NCI-H1092 (cell line): ENCODE data around the gene ATP8B2.
"Not testable (repeated sequence)": the region's sequence is repeated elsewhere in the genome, so short reads cannot be mapped to it uniquely, and the experiment has no call there.

Source experiments
- DNase-seq: peaks from one replicate; lab custom pipeline; 2025; lab: John Stamatoyannopoulos, UW

Gene ATP8B2, protein sequence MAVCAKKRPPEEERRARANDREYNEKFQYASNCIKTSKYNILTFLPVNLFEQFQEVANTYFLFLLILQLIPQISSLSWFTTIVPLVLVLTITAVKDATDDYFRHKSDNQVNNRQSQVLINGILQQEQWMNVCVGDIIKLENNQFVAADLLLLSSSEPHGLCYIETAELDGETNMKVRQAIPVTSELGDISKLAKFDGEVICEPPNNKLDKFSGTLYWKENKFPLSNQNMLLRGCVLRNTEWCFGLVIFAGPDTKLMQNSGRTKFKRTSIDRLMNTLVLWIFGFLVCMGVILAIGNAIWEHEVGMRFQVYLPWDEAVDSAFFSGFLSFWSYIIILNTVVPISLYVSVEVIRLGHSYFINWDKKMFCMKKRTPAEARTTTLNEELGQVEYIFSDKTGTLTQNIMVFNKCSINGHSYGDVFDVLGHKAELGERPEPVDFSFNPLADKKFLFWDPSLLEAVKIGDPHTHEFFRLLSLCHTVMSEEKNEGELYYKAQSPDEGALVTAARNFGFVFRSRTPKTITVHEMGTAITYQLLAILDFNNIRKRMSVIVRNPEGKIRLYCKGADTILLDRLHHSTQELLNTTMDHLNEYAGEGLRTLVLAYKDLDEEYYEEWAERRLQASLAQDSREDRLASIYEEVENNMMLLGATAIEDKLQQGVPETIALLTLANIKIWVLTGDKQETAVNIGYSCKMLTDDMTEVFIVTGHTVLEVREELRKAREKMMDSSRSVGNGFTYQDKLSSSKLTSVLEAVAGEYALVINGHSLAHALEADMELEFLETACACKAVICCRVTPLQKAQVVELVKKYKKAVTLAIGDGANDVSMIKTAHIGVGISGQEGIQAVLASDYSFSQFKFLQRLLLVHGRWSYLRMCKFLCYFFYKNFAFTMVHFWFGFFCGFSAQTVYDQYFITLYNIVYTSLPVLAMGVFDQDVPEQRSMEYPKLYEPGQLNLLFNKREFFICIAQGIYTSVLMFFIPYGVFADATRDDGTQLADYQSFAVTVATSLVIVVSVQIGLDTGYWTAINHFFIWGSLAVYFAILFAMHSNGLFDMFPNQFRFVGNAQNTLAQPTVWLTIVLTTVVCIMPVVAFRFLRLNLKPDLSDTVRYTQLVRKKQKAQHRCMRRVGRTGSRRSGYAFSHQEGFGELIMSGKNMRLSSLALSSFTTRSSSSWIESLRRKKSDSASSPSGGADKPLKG

DNA sequence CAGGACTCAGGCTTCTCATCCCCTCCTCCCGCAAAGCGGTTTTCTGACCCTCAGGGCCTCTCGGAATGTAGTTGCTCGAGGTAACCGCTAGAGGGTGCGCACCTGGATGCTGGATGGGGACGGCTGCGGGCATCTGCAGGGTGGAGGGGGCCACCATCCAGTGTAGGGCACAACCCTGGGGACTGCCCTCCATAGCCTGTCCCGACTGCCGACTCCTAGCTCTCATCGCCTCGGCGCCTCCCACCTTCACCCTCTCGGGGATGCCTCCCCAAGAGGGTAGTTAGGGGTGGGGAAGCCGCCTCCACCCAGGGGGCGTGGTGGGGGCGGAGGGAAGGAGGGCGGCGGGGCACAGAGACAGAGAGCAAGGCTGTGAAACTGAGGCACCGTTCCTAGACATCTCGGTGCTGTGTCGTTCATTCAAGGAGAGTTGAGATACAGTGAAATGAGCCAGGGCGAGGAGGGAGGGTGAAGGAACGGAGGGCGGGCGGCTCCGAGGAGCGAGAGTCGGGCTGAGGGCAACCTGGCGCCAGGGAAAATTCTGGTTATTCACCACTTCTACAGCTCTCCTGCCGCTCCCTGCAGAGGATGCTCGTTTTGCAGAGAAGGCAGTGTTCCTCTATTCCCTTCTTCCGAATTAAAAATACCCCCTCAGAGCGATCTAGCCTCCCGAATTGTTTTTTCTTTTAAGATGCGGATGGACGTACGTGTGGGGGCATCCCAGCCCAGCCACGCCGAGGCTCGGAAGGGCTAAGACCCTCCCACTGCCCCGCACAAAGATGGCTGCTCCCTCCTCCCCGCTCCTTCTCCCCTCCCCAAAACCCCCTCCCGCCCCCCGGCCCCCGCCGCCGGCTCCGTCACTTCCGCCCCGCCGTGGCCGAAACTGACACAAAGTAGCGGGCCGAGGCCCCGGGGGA is at the start of gene ATP8B2:
Gene ATP8B2, plus strand, starts transcription at position 857 of the 914 bp plus-strand sequence. CDS start 2,617 bp downstream, outside the sequence.
- peak; percentile 74 for DNase-seq

DNA sequence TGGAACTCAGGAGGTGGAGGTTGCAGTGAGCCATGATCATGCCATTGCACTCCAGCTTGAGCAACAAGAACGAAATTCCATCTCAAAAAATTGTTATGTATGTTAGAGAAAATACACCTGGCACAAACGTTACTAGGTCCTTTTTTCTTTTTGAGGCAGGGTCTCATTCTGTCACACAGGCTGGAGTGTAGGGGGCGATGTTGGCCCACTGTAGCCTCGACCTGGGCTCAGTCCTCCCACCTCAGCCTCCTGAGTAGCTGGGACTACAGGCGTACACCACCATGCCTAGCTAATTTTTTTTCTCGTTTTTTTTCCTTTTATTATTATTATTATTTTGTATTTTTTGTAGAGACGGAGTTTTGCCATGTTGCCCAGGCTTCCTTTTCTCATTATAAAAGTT is 48.5 kb upstream of the ATP8B2 start:
- DNase-seq: no peak

DNA sequence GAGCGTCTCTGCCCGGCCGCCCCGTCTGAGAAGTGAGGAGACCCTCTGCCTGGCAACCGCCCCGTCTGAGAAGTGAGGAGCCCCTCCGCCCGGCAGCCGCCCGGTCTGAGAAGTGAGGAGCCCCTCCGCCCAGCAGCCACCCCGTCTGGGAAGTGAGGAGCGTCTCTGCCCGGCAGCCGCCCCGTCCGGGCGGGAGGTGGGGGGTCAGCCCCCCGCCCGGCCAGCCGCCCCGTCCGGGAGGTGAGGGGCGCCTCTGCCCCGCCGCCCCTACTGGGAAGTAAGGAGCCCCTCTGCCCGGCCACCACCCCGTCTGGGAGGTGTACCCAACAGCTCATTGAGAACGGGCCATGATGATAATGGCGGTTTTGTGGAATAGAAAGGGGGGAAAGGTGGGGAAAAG is 37.7 kb upstream of the ATP8B2 start:
- not testable (repeated sequence) for DNase-seq

DNA sequence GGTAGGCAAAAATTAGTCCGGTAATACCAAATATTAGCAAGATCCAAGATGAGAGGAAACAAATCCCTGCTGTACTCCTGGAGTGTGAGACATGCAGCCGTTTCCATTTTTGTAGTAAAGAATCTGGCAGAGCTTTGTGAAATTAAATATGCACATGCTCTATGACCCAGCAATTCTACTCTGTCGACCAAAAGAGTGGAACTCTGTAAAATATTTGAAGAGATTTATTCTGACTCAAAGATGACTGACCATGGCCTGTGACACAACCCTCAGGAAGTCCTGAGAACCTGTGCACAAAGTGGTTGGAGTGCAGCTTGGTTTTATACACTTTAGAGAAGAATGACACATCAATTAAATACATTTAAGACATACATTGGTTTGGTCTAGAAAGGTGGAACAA is 36.7 kb upstream of the ATP8B2 start:
- DNase-seq: no peak

DNA sequence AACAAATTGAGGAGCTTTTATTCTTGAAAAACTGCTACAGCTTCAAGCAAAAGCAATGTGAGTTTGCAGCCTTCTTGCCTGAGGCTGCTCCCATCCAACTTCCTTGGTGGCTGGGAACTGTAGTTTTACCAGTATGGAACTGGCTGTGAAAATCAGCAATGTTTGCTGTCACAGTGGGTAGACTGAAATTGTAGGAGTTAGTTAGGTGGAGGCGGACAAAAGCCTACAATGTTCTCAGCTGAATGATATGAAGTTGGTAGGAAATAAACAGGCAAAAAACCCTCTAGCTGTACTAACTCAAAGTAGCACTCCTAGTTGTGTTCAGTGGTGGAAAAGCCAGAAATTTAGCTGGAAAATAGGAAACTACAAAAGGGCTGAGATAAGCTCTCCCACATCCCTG is 34.4 kb upstream of the ATP8B2 start:
- DNase-seq: no peak

DNA sequence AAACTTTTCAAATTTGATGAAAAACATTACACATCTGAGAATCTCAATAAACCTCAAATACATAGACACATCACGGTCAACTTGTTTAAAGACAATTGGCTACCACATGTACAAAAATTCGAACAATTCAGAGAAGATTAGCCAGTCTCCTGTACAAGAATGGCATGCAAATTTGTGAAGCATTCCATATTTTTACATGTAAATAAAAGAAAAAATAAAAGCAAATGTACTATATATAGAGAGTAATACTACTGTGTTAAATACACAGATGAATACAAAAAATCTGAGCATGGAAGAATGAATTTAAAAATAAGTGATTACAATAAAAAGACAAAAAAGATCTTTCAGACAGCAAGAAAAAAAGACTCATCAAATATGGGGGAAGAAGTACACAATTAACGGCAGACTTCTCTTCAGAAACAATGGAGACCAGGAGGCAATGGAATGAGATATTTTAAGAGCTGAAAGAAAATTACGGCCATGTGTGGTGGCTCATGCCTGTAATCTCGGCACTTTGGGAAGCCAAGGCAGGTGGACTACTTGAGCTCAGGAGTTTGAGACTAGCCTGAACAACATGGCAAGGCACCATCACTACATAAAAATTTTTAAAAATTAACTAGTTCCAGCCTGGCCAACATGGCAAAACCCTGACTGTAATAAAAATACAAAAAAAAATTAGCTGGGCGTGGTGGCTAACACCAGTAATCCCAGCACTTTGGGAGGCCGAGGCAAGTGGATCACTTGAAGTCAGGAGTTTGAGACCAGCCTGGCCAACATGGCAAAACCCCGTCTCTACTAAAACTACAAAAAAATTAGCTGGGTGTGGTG is 29.7 kb upstream of the ATP8B2 start:
- DNase-seq: no peak

DNA sequence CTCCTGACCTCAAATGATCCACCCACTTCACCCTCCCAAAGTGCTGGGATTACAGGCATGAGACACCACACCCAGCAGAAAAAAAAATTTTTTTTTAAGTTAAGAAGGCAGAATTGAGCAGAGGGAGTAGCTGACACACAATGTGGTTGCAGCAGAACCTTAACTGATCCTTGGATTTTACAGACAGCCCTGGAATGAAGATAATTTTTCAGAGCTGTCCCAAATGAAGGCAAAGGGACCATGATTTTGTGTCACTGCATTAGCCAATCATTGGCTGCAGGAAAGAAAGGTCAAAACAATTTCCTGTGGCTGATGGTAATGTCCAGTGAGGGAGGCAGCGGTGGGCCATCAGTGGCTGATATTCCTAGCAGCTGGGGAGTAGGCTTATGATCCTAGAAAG is 23.7 kb upstream of the ATP8B2 start:
- no peak for DNase-seq

DNA sequence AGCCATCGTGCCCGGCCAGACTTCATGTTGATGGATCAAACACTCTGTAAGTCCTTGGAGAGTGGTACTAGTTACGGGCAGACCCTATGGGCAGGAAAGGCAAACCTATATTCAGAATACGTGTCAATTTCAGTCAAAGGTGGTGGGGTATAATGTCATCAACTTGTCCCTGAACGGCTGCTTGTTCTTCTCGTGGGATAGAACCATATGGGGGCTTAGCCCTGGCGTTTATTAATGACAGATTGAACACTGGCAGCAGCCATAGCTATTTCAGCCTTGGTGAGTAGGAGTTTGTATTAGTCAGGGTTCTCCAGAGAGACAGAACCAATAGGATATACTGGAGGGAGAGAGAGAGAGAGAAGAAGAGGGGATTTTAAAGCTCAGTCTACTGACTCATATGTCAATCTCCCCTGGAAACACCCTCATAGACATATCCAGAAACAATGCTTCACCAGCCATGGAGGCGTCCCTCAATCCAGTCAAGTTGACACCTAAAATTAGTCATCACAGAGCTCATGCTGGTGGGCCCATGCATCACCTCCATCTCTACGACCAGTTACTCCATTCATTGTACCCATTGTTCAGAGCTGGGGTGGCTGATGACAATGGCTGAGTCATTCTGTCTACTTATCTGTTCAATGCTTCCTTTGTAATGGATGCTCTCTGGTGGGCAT is 20.5 kb upstream of the ATP8B2 start:
- DNase-seq: no peak

DNA sequence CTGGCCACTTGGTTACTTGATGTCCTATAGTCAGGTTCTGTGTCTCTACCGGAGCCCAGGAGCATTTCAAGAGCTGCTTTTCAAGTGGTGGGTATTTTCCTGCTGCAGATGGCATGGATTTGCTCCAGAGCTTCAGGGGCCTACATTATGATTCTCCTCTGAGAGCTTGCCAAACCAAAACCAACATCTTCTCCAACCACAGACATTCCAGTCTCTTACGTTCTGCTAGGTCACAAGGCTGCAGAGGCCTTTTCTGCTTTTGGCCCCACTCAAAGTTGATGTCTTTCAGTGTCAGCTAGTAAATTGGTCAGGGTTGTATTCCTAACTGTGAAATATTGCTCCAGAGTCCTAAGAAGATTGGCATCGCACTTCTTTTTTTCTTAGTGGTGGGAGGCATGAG is 19.2 kb upstream of the ATP8B2 start:
- DNase-seq: no peak

DNA sequence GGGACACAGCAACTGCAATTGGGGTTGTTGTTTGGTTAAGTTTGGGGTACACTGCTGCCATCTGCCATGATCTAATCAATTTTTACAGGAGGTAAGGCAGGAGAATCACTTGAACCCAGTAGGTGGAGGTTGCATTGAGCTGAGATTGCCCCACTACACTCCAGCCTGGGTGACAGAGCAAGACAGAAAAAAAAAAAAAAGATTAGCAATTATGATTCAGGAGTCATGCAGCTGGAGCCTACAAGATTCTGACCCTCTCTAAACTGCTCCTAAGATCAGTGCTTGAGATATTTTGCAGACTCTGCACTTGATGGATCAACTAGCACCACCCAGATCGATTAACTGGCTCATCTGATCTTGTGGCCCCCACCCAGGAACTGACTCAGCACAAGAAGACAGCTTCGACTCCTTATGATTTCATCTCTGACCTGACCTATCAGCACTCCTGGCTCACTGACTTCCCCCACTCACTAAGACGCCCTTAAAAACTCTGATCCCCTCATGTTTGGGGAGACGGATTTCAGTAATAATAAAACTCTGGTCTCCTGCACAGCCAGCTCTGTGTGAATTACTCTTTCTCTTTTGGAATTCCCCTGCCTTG is 17.6 kb upstream of the ATP8B2 start:
- not testable (repeated sequence) for DNase-seq

DNA sequence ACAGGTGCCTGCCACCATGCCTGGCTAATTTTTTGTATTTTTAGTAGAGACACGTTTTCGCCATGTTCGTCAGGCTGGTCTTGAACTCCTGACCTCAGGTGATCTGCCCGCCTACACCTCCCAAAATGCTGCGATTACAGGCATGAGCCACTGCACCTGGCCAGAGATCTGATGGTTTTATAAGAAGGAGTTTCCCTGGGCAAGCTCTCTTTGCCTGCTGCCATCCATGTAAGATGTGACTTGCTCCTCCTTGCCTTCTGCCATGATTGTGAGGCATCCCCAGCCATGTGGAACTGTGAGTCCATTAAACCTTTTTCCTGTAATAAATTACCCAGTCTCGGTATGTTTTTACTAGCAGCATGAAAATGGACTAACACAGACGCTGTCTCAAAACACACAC is 16.2 kb upstream of the ATP8B2 start:
- DNase-seq: not testable (repeated sequence)

DNA sequence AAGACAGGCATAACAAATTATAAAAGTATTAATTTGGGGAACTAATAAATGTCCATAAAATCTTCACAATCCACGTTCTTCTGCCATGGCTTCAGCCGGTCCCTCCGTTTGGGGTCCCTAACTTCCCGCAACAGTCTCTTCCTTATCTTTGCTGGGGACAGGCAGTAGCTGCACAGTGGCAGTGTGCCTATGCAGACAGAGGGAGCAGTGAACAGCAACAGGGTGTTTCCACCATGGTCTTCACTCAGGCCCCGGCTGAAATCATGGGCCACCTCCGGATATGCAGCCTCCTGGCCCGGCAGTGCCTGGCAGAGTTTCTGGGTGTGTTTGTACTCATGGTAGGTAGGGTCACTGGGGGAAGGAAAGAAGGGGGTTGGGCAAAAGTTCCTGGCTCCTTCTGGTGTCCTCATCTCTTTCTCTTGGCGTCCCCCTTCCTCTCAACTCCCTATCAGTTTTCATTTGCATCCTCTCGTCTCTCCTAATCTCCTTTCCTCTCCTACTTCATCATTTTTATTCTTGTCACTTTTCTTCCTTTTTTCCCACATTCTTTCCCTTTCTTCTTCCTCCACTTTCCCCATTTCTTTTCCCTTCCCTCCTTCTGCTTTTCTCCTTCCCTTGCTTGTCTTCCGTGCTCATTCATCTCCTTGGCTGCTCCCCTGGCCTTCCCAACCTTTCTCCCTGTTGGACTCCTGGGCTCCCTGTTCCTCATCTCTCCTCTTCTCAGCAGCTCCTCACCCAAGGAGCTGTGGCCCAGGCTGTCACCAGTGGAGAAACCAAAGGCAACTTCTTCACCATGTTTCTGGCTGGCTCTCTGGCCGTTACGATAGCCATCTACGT is 12.9 kb upstream of the ATP8B2 start:
- not testable (repeated sequence) for DNase-seq

DNA sequence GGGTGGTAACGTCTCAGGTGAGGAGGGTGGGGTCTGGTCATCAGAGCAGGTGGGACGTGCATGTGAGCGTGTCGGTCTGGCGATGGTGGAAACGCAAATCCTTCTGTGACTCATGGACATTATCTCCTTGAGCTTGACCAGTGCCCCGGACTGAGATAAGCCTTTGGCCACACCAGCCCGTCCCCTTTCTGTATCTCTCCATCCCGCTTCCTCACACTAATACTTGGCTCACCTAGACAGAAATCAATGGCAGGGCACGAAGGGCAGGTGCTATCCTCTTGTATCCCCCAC is 12.3 kb upstream of the ATP8B2 start:
- DNase-seq: no peak

DNA sequence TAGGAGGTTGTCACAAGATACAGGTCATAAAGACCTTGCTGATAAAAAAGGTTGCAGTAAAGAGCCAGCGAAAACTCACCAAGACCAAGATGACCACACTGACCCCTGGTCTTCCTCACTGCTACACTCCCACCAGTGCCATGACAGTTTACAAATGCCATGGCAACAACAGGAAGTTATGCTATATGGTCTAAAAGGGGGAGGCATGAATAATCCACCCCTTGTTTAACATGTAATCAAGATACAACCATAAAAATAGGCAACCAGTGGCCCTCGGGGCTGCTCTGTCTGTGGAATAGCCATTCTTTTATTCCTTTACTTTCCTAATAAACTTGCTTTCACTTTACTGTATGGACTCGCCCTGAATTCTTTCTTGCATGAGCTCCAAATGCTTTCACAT is 11.1 kb upstream of the ATP8B2 start:
- DNase-seq: not testable (repeated sequence)

DNA sequence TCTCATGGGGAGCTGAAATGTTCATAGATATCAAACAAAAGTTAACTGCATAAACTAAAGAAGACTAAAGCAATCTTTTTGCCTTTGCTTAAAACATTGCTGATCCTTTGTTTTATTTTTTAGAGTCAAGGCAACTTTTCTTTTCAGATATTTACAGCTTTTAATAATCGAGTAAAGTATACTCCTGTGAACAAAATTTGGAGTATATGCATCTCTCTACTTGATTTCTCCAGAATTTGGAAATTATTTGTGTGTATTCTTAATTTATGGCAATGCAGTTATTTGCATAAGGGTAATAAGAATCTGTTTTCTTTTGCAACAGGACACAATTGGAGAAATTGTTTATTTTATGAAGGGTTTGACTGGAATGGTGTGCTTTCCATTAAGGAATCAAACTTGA is 8.6 kb upstream of the ATP8B2 start:
- DNase-seq: no peak

DNA sequence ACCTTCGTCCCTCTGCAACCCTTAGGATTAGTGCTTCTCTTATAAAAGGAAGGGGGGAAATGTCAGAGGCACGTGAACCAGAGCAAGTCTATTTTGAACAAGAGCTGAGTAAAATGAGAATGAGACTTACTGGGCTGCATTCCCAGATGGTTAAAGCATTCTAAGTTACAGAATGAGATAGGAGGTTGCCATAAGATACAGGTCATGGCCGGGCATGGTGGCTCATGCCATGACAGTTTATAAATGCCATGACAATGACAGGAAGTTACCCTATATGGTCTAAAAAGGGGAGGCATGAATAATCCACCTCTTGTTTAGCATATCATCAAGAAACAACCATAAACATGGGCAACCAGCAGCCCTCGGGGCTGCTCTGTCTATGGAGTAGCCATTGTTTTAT is 6.9 kb upstream of the ATP8B2 start:
- no peak for DNase-seq

DNA sequence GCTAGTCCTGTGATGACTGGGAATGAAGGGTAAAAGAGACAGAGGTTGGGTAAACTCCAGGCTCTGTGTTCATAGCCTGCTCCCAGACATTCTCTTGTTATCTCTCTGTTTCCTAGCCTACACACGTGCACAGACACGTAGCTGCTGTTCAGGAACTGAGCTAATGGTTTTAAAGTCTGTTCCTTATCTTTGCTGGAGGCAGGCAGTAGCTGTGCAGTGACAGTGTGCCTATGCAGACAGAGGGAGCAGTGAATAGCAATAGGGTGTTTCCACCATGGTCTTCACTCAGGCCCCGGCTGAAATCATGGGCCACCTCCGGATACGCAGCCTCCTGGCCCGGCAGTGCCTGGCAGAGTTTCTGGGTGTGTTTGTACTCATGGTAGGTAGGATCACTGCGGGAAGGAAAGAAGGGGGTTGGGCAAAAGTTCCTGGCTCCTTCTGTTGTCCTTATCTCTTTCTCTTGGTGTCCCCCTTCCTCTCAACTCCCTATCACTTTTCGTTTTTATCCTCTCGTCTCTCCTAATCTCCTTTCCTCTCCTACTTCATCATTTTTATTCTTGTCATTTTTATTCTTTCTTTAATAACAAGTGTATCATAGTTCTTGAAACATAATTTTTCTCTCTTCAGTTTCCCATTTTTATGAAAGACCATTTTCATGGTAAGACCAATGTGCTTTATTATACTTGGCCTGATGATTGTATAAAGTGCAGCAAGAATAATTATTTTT is 4.3 kb upstream of the ATP8B2 start, which contains the start of gene AQP10:
Gene AQP10, plus strand, starts transcription at position 212 of the 727 bp plus-strand sequence. Its CDS starts 63 bp downstream, at position 275.
- DNase-seq: no peak

DNA sequence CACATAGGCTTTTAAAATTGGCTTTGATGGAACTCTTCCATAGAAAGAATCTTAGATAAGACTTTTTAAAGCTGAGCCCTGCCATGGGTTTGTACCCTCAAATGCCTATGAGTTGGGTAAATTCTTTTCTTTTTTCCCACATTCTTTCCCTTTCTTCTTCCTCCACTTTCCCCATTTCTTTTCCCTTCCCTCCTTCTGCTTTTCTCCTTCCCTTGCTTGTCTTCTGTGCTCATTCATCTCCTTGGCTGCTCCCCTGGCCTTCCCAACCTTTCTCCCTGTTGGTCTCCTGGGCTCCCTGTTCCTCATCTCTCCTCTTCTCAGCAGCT is 3.8 kb upstream of the ATP8B2 start:
- not testable (repeated sequence) for DNase-seq
